ENCODE measurements around the gene TARS2.

TARS2 gene

GRCh38 chr1:150552128-150552910 is 65.1 kb downstream of the TARS2 start:
- H3K27ac ChIP-seq, result no peak overlapping the region
- H3K4me1 ChIP-seq (ENCODE audit: low read depth, poor library complexity, severe bottlenecking), result peaks cover 12% of the 10 kb centered on the region
- H3K4me3 ChIP-seq (IDR thresholded peaks at IDR 0.05; ENCODE audit: insufficient read depth, low read depth, low read length), result no peak overlapping the region
- H3K4me2 ChIP-seq, result no peak overlapping the region
- H3K9ac ChIP-seq, result no peak overlapping the region
- no peak for TF ChIP-seq CTCF (conservative IDR thresholded peaks at IDR 0.05; ENCODE audit: low read depth, low read length)
- H3K79me2 ChIP-seq (ENCODE audit: insufficient read depth, low read depth), result no peaks in the 10 kb centered on the region
- H2AFZ ChIP-seq (ENCODE audit: low read depth), result no peak overlapping the region
- peaks cover 27% of the 10 kb centered on the region for H3K27me3 ChIP-seq (ENCODE audit: insufficient read depth, low read depth)
- H4K20me1 ChIP-seq (ENCODE audit: insufficient read depth), result no peaks in the 10 kb centered on the region
- H3K36me3 ChIP-seq (ENCODE audit: insufficient read depth), result no peaks in the 10 kb centered on the region

GRCh38 chr1:150552911-150553289 is 65.7 kb downstream of the TARS2 start:
- H3K27me3 ChIP-seq (ENCODE audit: insufficient read depth, low read depth), result peaks cover 27% of the 10 kb centered on the region
- H3K36me3 ChIP-seq (ENCODE audit: insufficient read depth), result no peaks in the 10 kb centered on the region
- peaks cover 8% of the 10 kb centered on the region for H3K4me1 ChIP-seq (ENCODE audit: low read depth, poor library complexity, severe bottlenecking)
- H4K20me1 ChIP-seq (ENCODE audit: insufficient read depth), result no peaks in the 10 kb centered on the region
- no peak overlapping the region for H2AFZ ChIP-seq (ENCODE audit: low read depth)
- no peak overlapping the region for H3K4me3 ChIP-seq (IDR thresholded peaks at IDR 0.05; ENCODE audit: insufficient read depth, low read depth, low read length)
- H3K79me2 ChIP-seq (ENCODE audit: insufficient read depth, low read depth), result no peaks in the 10 kb centered on the region
- no peak overlapping the region for H3K27ac ChIP-seq
- no peak for TF ChIP-seq CTCF (conservative IDR thresholded peaks at IDR 0.05; ENCODE audit: low read depth, low read length)
- H3K4me2 ChIP-seq, result no peak overlapping the region
- H3K9ac ChIP-seq, result no peak overlapping the region

GRCh38 chr1:150553392-150554085 is 66.3 kb downstream of the TARS2 start:
- Histone ChIP-seq H3K36me3 (ENCODE audit: insufficient read depth) (no peaks in the 10 kb centered on the region), H3K79me2 (ENCODE audit: insufficient read depth, low read depth) (no peaks in the 10 kb centered on the region), H3K4me1 (ENCODE audit: low read depth, poor library complexity, severe bottlenecking) (peaks cover 2% of the 10 kb centered on the region), H4K20me1 (ENCODE audit: insufficient read depth) (no peaks in the 10 kb centered on the region), H3K27me3 (ENCODE audit: insufficient read depth, low read depth) (peaks cover 27% of the 10 kb centered on the region), H3K9ac (no peak overlapping the region), H2AFZ (ENCODE audit: low read depth) (no peak overlapping the region), H3K27ac (no peak overlapping the region), H3K4me3 (IDR thresholded peaks at IDR 0.05; ENCODE audit: insufficient read depth, low read depth, low read length) (no peak overlapping the region), H3K4me2 (no peak overlapping the region)
- no peak for TF ChIP-seq CTCF (conservative IDR thresholded peaks at IDR 0.05; ENCODE audit: low read depth, low read length)

- H3K27me3 ChIP-seq (ENCODE audit: insufficient read depth, low read depth), result peaks cover 27% of the 10 kb centered on the region
- no peak overlapping the region for H3K27ac ChIP-seq
- no peak for TF ChIP-seq CTCF (conservative IDR thresholded peaks at IDR 0.05; ENCODE audit: low read depth, low read length)
Measured at GRCh38 chr1:150554086-150554452, 66.8 kb downstream of the TARS2 start.

More at GRCh38 chr1:150554086-150554452, 66.8 kb downstream of the TARS2 start:
- Histone ChIP-seq H3K79me2 (ENCODE audit: insufficient read depth, low read depth) (no peaks in the 10 kb centered on the region), H3K4me3 (IDR thresholded peaks at IDR 0.05; ENCODE audit: insufficient read depth, low read depth, low read length) (no peak overlapping the region), H2AFZ (ENCODE audit: low read depth) (no peak overlapping the region), H4K20me1 (ENCODE audit: insufficient read depth) (no peaks in the 10 kb centered on the region), H3K4me2 (no peak overlapping the region), H3K4me1 (ENCODE audit: low read depth, poor library complexity, severe bottlenecking) (no peaks in the 10 kb centered on the region), H3K9ac (no peak overlapping the region), H3K36me3 (ENCODE audit: insufficient read depth) (no peaks in the 10 kb centered on the region)

Measured in KMS-11 (cell line).